Peyer's patch (tissue), 4 donors: ENCODE data around the gene NLK.

Experiments used
- CTCF ChIP-seq, 6 experiments: fragments of 450-650 bp in 4 of 6; fragments of 200-600 bp in 2 of 6; sonication (generic) in 1 of 6; IDR thresholded peaks; one replicate each; pipeline ENCODE4 v1.5.1; 2017 to 2019; ENCODE audit warnings: antibody characterized with exemption in 6 of 6, mild to moderate bottlenecking in 3 of 6, moderate library complexity in 1 of 6
- POLR2A ChIP-seq, 2 donors: fragments of 450-650 bp; IDR thresholded peaks; one replicate each; pipeline ENCODE4 v1.5.1; 2017; ENCODE audit warnings: antibody characterized with exemption in 2 of 2, mild to moderate bottlenecking in 2 of 2, moderate library complexity in 2 of 2

GRCh38 chr17:28159004-28159403 lies 116.5 kb downstream of the NLK start:
- no peak for TF ChIP-seq CTCF (IDR thresholded peaks at IDR 0.05)
- TF ChIP-seq POLR2A (IDR thresholded peaks at IDR 0.05), result no peak
